HCT116 (cell line): ENCODE results near the gene PRKCH. TPM values are rescaled to one million over a fixed set of nuclear protein-coding genes. Genes with fewer than 3 reads are reported as not detected.

Source experiments
- ATAC-seq: fragments of 200-7000 bp; cut with Tn5 transposase; 2 replicates; pipeline ENCODE4 v1.9.1; 2020; ENCODE audit warnings: mild to moderate bottlenecking, moderate library complexity
- BruUV-seq: library from RNA; stranded (reverse); fragments of 400-500 nt; replicated peaks from 2 replicates; lab custom pipeline; 2021; lab: Mats Ljungman, UMichigan
- CTCF ChIA-PET: fragments of 300-600 bp; sonication (Branson Sonifier 250); formaldehyde crosslinking; loops from one replicate; lab custom pipeline; 2021; ENCODE audit warnings: antibody characterized with exemption; lab: Charles Lee
- POLR2A ChIA-PET: fragments of 300-600, 350-600 bp; sonication (Branson Sonifier 250); formaldehyde crosslinking; loops from one replicate; lab custom pipeline; 2021; ENCODE audit warnings: antibody characterized with exemption; lab: Charles Lee
- RAD21 ChIA-PET, 2 experiments: fragments of 300-600 bp; sonication (Branson Sonifier 250); formaldehyde crosslinking; loops; one replicate each; lab custom pipeline; 2023; ENCODE audit warnings: low total read pairs in 2 of 2; ENCODE audit not compliant: uncharacterized antibody in 2 of 2, unreplicated experiment in 2 of 2, low non-redundant PET in 1 of 2; lab: Charles Lee
- DNase-seq: peaks from one replicate; pipeline ENCODE4 v3.0.0-alpha.2; 2010; ENCODE audit warnings: low read depth, low spot score
- H2AFZ ChIP-seq: fragments of 200-600 bp; shearing (Covaris generic), sonication (generic); 2 replicates; pipeline ENCODE4 v1.6.1; 2017; ENCODE audit warnings: low read depth, mixed run types, mixed read lengths, antibody characterized with exemption, low read length; ENCODE audit not compliant: poor library complexity, severe bottlenecking
- H3K27ac ChIP-seq: 2 replicates; pipeline ENCODE4 v1.5.1; 2012; ENCODE audit warnings: low read depth, low read length
- H3K27me3 ChIP-seq: fragments of 200-600 bp; sonication (generic); 2 replicates; pipeline ENCODE4 v1.6.1; 2016; ENCODE audit warnings: mixed run types, low read length, mixed read lengths; ENCODE audit not compliant: insufficient read depth
- H3K36me3 ChIP-seq, 2 experiments: fragments of 200-500 bp in 1 of 2; fragments of 200-600 bp in 1 of 2; sonication (Bioruptor generic) in 1 of 2; sonication (generic) in 1 of 2; 2 replicates each; pipeline versions ENCODE4 v1.5.1 to v1.6.1; 2014 to 2016; ENCODE audit warnings: low read length in 2 of 2, inconsistent platforms in 1 of 2, mixed read lengths in 1 of 2, mixed run types in 1 of 2; ENCODE audit not compliant: insufficient read depth in 2 of 2, control insufficient read depth in 1 of 2
- H3K4me1 ChIP-seq, 2 experiments: fragments of 200-600 bp in 1 of 2; sonication (generic) in 1 of 2; 2 replicates each; pipeline versions ENCODE4 v1.5.1 to v1.6.1; 2012 to 2017; ENCODE audit warnings: low read length in 2 of 2, inconsistent platforms in 1 of 2, mild to moderate bottlenecking in 1 of 2, mixed read lengths in 1 of 2, mixed run types in 1 of 2, moderate library complexity in 1 of 2; ENCODE audit not compliant: insufficient read depth in 2 of 2, control insufficient read depth in 1 of 2
- H3K4me2 ChIP-seq: fragments of 200-600 bp; sonication (generic); 2 replicates; pipeline ENCODE4 v1.6.1; 2017; ENCODE audit warnings: mixed run types, low read length, mixed read lengths
- H3K4me3 ChIP-seq, 2 experiments: fragments of 200-600 bp in 1 of 2; sonication (generic) in 1 of 2; replicated peaks in 1 of 2; 2 replicates each; pipeline ENCODE4 v1.5.1; 2011 to 2016; ENCODE audit warnings: low read length in 2 of 2, control low read depth in 1 of 2, low read depth in 1 of 2, mild to moderate bottlenecking in 1 of 2, mixed read lengths in 1 of 2, mixed run types in 1 of 2
- H3K79me2 ChIP-seq: fragments of 200-600 bp; sonication (generic); 2 replicates; pipeline ENCODE4 v1.6.1; 2017; ENCODE audit warnings: mild to moderate bottlenecking, mixed run types, low read length, moderate library complexity, mixed read lengths; ENCODE audit not compliant: insufficient read depth
- H3K9ac ChIP-seq: fragments of 200-600 bp; sonication (generic); 2 replicates; pipeline ENCODE4 v1.6.1; 2016; ENCODE audit warnings: low read length, mixed read lengths
- H3K9me2 ChIP-seq: fragments of 200-600 bp; sonication (generic), shearing (Covaris generic); 2 replicates; pipeline ENCODE4 v1.6.1; 2017; ENCODE audit warnings: mixed run types, mild to moderate bottlenecking, moderate library complexity; ENCODE audit not compliant: insufficient read depth
- H3K9me3 ChIP-seq, 2 experiments: fragments of 200-500 bp in 1 of 2; fragments of 200-600 bp in 1 of 2; sonication (Bioruptor generic) in 1 of 2; sonication (generic) in 1 of 2; 2 replicates each; pipeline ENCODE4 v1.6.1; 2014 to 2017; ENCODE audit warnings: low read length in 2 of 2, mixed read lengths in 2 of 2, inconsistent platforms in 1 of 2, low read depth in 1 of 2, mild to moderate bottlenecking in 1 of 2, mixed run types in 1 of 2, moderate library complexity in 1 of 2; ENCODE audit not compliant: control insufficient read depth in 1 of 2, insufficient read depth in 1 of 2
- H4K20me1 ChIP-seq: fragments of 200-600 bp; sonication (generic), shearing (Covaris generic); 2 replicates; pipeline ENCODE4 v1.6.1; 2017; ENCODE audit warnings: mixed run types, mild to moderate bottlenecking, moderate library complexity; ENCODE audit not compliant: insufficient read depth
- CEBPB ChIP-seq: IDR thresholded peaks from 2 replicates; pipeline ENCODE4 v1.6.1; 2012; ENCODE audit warnings: low read depth
- EGR1 ChIP-seq: IDR thresholded peaks from 2 replicates; pipeline ENCODE4 v1.6.1; 2012; ENCODE audit warnings: low read depth
- EZH2 ChIP-seq: fragments of 200-600 bp; sonication (generic); IDR thresholded peaks from 2 replicates; pipeline ENCODE4 v1.6.1; 2017; ENCODE audit warnings: antibody characterized with exemption, mixed run types
- EZH2phosphoT487 ChIP-seq: fragments of 200-600 bp; IDR thresholded peaks from 2 replicates; pipeline ENCODE4 v1.6.1; 2018; ENCODE audit warnings: antibody characterized with exemption, borderline replicate concordance
- JUND ChIP-seq: IDR thresholded peaks from 2 replicates; pipeline ENCODE4 v1.6.1; 2012
- POLR2A ChIP-seq: IDR thresholded peaks from 2 replicates; pipeline ENCODE4 v1.7.0; 2011; ENCODE audit warnings: borderline replicate concordance; ENCODE audit not compliant: insufficient read depth, insufficient read length; ENCODE audit errors: extremely low read depth
- POLR2AphosphoS5 ChIP-seq: IDR thresholded peaks from 2 replicates; pipeline ENCODE4 v1.6.1; 2011; ENCODE audit warnings: mild to moderate bottlenecking, low read depth, low read length, moderate library complexity
- RAD21 ChIP-seq: IDR thresholded peaks from 2 replicates; pipeline ENCODE4 v1.6.1; 2012; ENCODE audit warnings: low read depth, mild to moderate bottlenecking
- ZFX ChIP-seq: fragments of 450-650 bp; IDR thresholded peaks from 2 replicates; pipeline ENCODE4 v1.6.1; 2017
- ZNF274 ChIP-seq: fragments of 200-500 bp; sonication (Bioruptor generic); IDR thresholded peaks from 2 replicates; pipeline ENCODE4 v1.6.1; 2014; ENCODE audit warnings: mild to moderate bottlenecking, low read depth, low read length, inconsistent platforms
- intact Hi-C: fragments of 100-400 bp; cut with micrococcal nuclease; formaldehyde crosslinking; loops from 2 replicates; pipeline ENCODE4 v1.10.0; 2022
- total RNA-seq: library from RNA; stranded (reverse); gene quantifications from one replicate; pipeline ENCODE4 v1.2.1, GENCODE V29; 2021; ENCODE audit not compliant: unreplicated experiment
- TF ChIP-seq, protein P1 (sequence below): IDR thresholded peaks from 2 replicates; pipeline ENCODE4 v1.6.1; 2012; ENCODE audit warnings: low read depth
- TF ChIP-seq, protein P2 (sequence below): IDR thresholded peaks from 2 replicates; pipeline ENCODE4 v1.6.1; 2011; ENCODE audit warnings: mild to moderate bottlenecking, low read length, moderate library complexity; ENCODE audit not compliant: insufficient replicate concordance; ENCODE audit errors: extremely low read depth

The PRKCH gene
- total RNA-seq, 1 experiment from 2014 or later: 16.6 TPM

DNA sequence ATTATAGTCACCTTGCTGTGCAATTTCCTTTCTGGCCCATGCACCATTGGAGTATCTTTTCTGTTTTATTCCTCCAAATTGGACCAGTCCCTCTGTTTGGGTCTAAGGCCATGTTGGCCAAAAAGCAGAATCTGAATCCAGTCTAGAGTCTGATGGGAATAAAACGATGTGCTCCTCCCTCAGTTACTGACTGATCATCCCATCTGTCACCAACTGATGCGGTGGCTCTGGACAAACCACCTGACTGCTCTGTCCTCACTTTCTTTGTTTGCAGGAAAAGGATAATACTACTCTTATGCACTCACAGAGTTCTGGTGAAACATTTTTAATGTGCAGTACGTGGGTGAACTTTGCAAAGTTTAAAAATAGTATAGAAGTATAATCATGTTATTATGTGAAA lies 253.7 kb downstream of the PRKCH start:
- Histone ChIP-seq H3K79me2 (no peaks in the 10 kb centered on the region), H3K27me3 (no peaks in the 10 kb centered on the region), H3K9ac (no peak overlapping the region), H3K9me2 (no peaks in the 10 kb centered on the region), H3K4me2 (no peak overlapping the region), H2AFZ (no peak overlapping the region), H3K4me1 (peaks cover 5 to 11% of the 10 kb centered on the region in 2 experiments; a peak in 3 of 4 replicates), H3K9me3 (no peaks in the 10 kb centered on the region), H3K4me3 (no peak overlapping the region), H3K36me3 (no peaks in the 10 kb centered on the region), H3K27ac (no peak overlapping the region), H4K20me1 (no peaks in the 10 kb centered on the region)
- ChIA-PET RAD21 (no interaction called here), POLR2A (interaction anchor here (1.3 kb wide), 1 partner anchor 12 kb away, joined by 5 read pairs; no protein-coding TSS in a partner anchor), CTCF (no interaction called here)
- DNase-seq: no peak
- no peak for TF ChIP-seq JUND
- no peak for TF ChIP-seq POLR2A
- TF ChIP-seq, protein P1, sequence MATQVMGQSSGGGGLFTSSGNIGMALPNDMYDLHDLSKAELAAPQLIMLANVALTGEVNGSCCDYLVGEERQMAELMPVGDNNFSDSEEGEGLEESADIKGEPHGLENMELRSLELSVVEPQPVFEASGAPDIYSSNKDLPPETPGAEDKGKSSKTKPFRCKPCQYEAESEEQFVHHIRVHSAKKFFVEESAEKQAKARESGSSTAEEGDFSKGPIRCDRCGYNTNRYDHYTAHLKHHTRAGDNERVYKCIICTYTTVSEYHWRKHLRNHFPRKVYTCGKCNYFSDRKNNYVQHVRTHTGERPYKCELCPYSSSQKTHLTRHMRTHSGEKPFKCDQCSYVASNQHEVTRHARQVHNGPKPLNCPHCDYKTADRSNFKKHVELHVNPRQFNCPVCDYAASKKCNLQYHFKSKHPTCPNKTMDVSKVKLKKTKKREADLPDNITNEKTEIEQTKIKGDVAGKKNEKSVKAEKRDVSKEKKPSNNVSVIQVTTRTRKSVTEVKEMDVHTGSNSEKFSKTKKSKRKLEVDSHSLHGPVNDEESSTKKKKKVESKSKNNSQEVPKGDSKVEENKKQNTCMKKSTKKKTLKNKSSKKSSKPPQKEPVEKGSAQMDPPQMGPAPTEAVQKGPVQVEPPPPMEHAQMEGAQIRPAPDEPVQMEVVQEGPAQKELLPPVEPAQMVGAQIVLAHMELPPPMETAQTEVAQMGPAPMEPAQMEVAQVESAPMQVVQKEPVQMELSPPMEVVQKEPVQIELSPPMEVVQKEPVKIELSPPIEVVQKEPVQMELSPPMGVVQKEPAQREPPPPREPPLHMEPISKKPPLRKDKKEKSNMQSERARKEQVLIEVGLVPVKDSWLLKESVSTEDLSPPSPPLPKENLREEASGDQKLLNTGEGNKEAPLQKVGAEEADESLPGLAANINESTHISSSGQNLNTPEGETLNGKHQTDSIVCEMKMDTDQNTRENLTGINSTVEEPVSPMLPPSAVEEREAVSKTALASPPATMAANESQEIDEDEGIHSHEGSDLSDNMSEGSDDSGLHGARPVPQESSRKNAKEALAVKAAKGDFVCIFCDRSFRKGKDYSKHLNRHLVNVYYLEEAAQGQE: no peak
- TF ChIP-seq ZFX: no peak
- TF ChIP-seq CEBPB: no peak
- TF ChIP-seq, protein P2, sequence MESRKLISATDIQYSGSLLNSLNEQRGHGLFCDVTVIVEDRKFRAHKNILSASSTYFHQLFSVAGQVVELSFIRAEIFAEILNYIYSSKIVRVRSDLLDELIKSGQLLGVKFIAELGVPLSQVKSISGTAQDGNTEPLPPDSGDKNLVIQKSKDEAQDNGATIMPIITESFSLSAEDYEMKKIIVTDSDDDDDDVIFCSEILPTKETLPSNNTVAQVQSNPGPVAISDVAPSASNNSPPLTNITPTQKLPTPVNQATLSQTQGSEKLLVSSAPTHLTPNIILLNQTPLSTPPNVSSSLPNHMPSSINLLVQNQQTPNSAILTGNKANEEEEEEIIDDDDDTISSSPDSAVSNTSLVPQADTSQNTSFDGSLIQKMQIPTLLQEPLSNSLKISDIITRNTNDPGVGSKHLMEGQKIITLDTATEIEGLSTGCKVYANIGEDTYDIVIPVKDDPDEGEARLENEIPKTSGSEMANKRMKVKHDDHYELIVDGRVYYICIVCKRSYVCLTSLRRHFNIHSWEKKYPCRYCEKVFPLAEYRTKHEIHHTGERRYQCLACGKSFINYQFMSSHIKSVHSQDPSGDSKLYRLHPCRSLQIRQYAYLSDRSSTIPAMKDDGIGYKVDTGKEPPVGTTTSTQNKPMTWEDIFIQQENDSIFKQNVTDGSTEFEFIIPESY: no peak
- no peak for TF ChIP-seq EZH2phosphoT487
- no peak for TF ChIP-seq POLR2AphosphoS5
- no peak for TF ChIP-seq EGR1
- TF ChIP-seq EZH2: no peak
- no peak for TF ChIP-seq RAD21
- TF ChIP-seq ZNF274: no peak
- ATAC-seq: no peak
- BruUV-seq: no TSS peak
- intact Hi-C loops: no loop called here
